Skeletal muscle tissue (tissue), 4 donors: ENCODE data around the gene CRYBB1. TPM values are rescaled to one million over a fixed set of nuclear protein-coding genes. Genes with fewer than 3 reads are reported as not detected.

Source experiments
- H3K27ac ChIP-seq: one replicate; pipeline ENCODE4 v1.7.0; 2013; ENCODE audit warnings: mild to moderate bottlenecking, low read depth, low read length, inconsistent platforms
- H3K27me3 ChIP-seq, 3 donors: one replicate each; pipeline ENCODE4 v1.7.0; 2013; ENCODE audit warnings: low read length in 3 of 3; ENCODE audit not compliant: control insufficient read depth in 3 of 3, insufficient read depth in 3 of 3
- H3K36me3 ChIP-seq, 3 donors: one replicate each; pipeline ENCODE4 v1.7.0; 2013; ENCODE audit warnings: low read length in 3 of 3; ENCODE audit not compliant: control insufficient read depth in 3 of 3, insufficient read depth in 3 of 3
- H3K4me1 ChIP-seq, 3 donors: one replicate each; pipeline ENCODE4 v1.7.0; 2013; ENCODE audit warnings: low read length in 3 of 3, mild to moderate bottlenecking in 3 of 3; ENCODE audit not compliant: control insufficient read depth in 3 of 3, insufficient read depth in 3 of 3
- H3K4me3 ChIP-seq, 3 donors: one replicate each; pipeline ENCODE4 v1.7.0; 2013; ENCODE audit warnings: low read length in 3 of 3
- H3K9ac ChIP-seq, 3 donors: one replicate each; pipeline ENCODE4 v1.7.0; 2013; ENCODE audit warnings: low read length in 3 of 3, mild to moderate bottlenecking in 3 of 3, moderate library complexity in 2 of 3, low read depth in 1 of 3
- H3K9me3 ChIP-seq, 3 donors: one replicate each; pipeline ENCODE4 v1.7.0; 2013; ENCODE audit warnings: low read length in 3 of 3; ENCODE audit not compliant: control insufficient read depth in 3 of 3
- total RNA-seq: library from RNA; depleted of rRNA; stranded (reverse); fragments of >200 nt; gene quantifications from one replicate; pipeline ENCODE4 v1.2.3, GENCODE V29; 2014
- donor health status: Osteomylitis.

The CRYBB1 gene
- total RNA-seq, 1 donor from 2014 or later, result 1.0 TPM

- H3K4me1 ChIP-seq, result peaks cover 14 to 27% (median 25%) of the 10 kb centered on the region in 3 donors
- H3K9ac ChIP-seq, result no peak overlapping the region
- no peak overlapping the region for H3K27ac ChIP-seq
These were observed 36.1 kb downstream of the CRYBB1 start for GRCh38 chr22:26581633-26582168.

GRCh38 chr22:26581026-26581425 lies 36.8 kb downstream of the CRYBB1 start:
- H3K36me3 ChIP-seq, result peaks cover 4 to 13% (median 8%) of the 10 kb centered on the region in 3 donors
- peak overlapping the region in 1 of 3 donors; percentile 11 for H3K9ac ChIP-seq
- H3K27ac ChIP-seq, result no peak overlapping the region
- no peaks in the 10 kb centered on the region for H3K9me3 ChIP-seq
- peaks cover 16 to 30% (median 26%) of the 10 kb centered on the region in 3 donors for H3K4me1 ChIP-seq
- no peak overlapping the region for H3K4me3 ChIP-seq
- H3K27me3 ChIP-seq, result no peaks in the 10 kb centered on the region

More at GRCh38 chr22:26581633-26582168, 36.1 kb downstream of the CRYBB1 start:
- Histone ChIP-seq H3K9me3 (no peaks in the 10 kb centered on the region), H3K36me3 (peaks cover 4 to 13% (median 8%) of the 10 kb centered on the region in 3 donors), H3K27me3 (no peaks in the 10 kb centered on the region), H3K4me3 (no peak overlapping the region)

DNA sequence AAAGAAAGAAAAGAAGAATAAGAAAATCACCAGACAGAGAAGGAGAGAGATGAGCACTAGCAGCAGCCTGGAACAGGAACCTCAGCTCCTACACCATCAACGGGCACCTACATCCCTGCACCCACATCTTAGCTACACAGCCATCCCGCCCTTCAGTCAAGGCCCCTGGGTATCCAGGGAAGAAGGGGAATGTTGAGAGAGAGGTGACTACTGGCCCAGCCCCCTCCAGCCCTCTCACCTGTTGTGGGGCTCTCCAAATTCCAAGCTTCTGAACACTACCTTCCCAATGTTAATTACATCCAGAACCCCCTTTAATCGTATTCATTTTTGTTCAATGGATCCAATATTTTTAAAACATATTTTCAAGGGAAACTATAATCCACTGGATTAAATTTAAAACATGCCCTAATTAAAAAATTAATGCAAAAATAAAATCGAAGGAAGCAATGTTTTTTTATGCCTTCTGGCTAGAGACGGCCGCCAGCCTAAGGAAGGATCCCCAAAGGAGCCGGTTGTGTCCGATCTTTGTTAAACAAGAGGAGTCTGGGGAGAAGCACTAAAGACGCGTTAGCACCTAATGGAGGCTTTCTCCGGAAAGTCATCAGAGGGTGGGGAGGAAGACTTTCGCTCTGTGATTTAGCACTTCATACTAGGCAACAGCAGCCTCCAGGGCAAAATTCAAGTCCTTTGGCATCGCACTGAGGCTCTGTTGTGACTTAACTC lies 37.4 kb downstream of the CRYBB1 start:
- Histone ChIP-seq H3K9me3 (no peaks in the 10 kb centered on the region), H3K4me3 (no peak overlapping the region), H3K9ac (no peak overlapping the region), H3K27ac (no peak overlapping the region), H3K36me3 (peaks cover 4 to 13% (median 8%) of the 10 kb centered on the region in 3 donors), H3K4me1 (peaks cover 16 to 32% (median 26%) of the 10 kb centered on the region in 3 donors), H3K27me3 (no peaks in the 10 kb centered on the region)

GRCh38 chr22:26579331-26579886 lies 38.4 kb downstream of the CRYBB1 start:
- no peaks in the 10 kb centered on the region for H3K27me3 ChIP-seq
- H3K4me1 ChIP-seq, result peaks cover 7 to 29% (median 24%) of the 10 kb centered on the region in 3 donors
- H3K9ac ChIP-seq, result no peak overlapping the region
- no peaks in the 10 kb centered on the region for H3K9me3 ChIP-seq
- no peak overlapping the region for H3K27ac ChIP-seq
- H3K36me3 ChIP-seq, result peaks cover 4 to 13% (median 8%) of the 10 kb centered on the region in 3 donors
- H3K4me3 ChIP-seq, result no peak overlapping the region

GRCh38 chr22:26577081-26577480 lies 40.7 kb downstream of the CRYBB1 start:
- H3K36me3 ChIP-seq, result peaks cover 4 to 7% (median 4%) of the 10 kb centered on the region in 3 donors
- H3K9ac ChIP-seq, result no peak overlapping the region
- H3K27ac ChIP-seq, result no peak overlapping the region
- peaks cover 13 to 32% (median 26%) of the 10 kb centered on the region in 3 donors for H3K4me1 ChIP-seq
- H3K27me3 ChIP-seq, result no peaks in the 10 kb centered on the region
- no peak overlapping the region for H3K4me3 ChIP-seq
- no peaks in the 10 kb centered on the region for H3K9me3 ChIP-seq

- Histone ChIP-seq H3K27me3 (no peaks in the 10 kb centered on the region), H3K4me1 (peaks cover 13 to 35% (median 34%) of the 10 kb centered on the region in 3 donors), H3K27ac (peak overlapping the region; percentile 14), H3K36me3 (peaks cover 0 to 2% (median 1%) of the 10 kb centered on the region in 3 donors), H3K9me3 (no peaks in the 10 kb centered on the region), H3K4me3 (no peak overlapping the region), H3K9ac (peak overlapping the region in 1 of 3 donors; percentile 34)
These were observed 41.7 kb downstream of the CRYBB1 start for GRCh38 chr22:26576026-26576680.

GRCh38 chr22:26574001-26574723 lies 43.7 kb downstream of the CRYBB1 start:
- H3K27ac ChIP-seq, result peak overlapping the region; percentile 31
- H3K4me1 ChIP-seq, result peaks cover 17 to 34% (median 29%) of the 10 kb centered on the region in 3 donors
- H3K9me3 ChIP-seq, result no peaks in the 10 kb centered on the region
- H3K9ac ChIP-seq, result peak overlapping the region in 1 of 3 donors; percentile 35
- H3K4me3 ChIP-seq, result no peak overlapping the region
- H3K36me3 ChIP-seq, result no peaks in the 10 kb centered on the region
- H3K27me3 ChIP-seq, result no peaks in the 10 kb centered on the region

DNA sequence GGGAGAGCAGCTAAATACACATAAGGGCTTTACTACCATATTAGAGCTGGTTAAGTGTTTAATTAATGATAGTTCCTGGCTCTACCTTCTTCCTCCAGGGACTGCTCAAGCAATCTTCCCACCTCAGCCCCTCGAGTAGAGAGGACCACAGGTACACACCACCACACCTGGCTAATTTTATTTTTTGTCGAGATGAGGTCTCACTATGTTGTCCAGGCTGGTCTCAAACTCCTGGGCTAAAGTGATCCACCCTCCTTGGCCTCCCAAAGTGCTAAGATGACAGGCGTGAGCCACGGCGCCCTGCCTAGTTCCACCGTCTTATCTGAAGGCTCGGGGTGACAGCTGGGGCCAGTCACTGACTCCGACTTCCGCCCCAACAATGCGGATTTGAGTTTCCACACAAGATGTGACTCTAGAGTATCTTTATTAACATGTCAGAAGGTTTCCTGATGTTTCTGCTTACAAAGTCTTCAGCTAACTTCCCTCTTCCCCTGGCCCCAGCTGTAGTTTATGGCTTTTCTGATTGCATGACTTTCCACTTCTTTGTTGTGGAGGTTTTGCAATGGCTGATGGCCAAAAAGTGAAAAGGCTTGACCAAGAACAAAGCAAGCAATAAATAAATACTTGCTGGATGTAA lies 44.7 kb downstream of the CRYBB1 start:
- Histone ChIP-seq H3K9ac (peak overlapping the region in 1 of 3 donors; percentile 4), H3K36me3 (no peaks in the 10 kb centered on the region), H3K4me3 (no peak overlapping the region), H3K27ac (peak overlapping the region; percentile 49), H3K4me1 (peaks cover 22 to 38% (median 31%) of the 10 kb centered on the region in 3 donors), H3K9me3 (no peaks in the 10 kb centered on the region), H3K27me3 (no peaks in the 10 kb centered on the region)

DNA sequence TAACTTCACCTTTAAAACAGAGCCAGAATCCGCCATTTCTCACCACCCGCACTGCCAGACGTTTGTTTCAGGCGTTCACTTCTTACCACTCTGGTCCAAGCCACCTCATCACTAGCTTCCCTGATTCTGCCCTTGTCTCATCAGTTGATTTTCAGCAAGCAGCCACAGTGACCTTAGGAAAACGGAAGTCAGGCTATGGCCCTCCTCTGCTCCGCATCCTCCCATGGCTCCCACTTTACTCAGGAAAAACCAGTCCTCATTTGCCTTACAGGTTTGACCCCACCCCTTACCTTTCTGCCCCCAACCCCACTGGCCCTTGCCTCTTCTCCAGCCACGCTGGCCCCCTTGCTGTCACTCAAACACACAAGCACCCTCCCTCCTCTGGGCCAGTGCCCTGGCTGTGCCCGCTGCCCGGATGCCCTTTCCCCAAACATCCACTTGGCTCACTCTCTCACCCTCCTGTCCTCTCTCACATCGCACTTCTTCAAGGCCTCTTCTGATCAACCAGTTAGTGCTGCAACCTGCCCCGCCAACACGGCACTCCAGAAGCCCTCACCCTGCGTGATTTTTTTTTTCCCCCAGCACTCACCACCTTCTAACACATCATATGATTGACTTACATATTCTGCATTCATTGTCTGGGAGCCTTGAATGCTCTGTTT lies 46.8 kb downstream of the CRYBB1 start:
- peak overlapping the region; percentile 11 for H3K27ac ChIP-seq
- H3K4me1 ChIP-seq, result peaks cover 22 to 47% (median 39%) of the 10 kb centered on the region in 3 donors
- H3K27me3 ChIP-seq, result no peaks in the 10 kb centered on the region
- H3K4me3 ChIP-seq, result no peak overlapping the region
- no peaks in the 10 kb centered on the region for H3K36me3 ChIP-seq
- no peak overlapping the region for H3K9ac ChIP-seq
- no peaks in the 10 kb centered on the region for H3K9me3 ChIP-seq
